ENCODE data around the gene KLK12. TPM values are rescaled to one million over a fixed set of nuclear protein-coding genes. Genes with fewer than 3 reads are reported as not detected.
A peak's percentile ranks its signal among the peaks of the same experiment; 100 is the strongest.

KLK12 gene
- total and polyA plus RNA-seq, 2 donors (not counting 1 experiment from before 2014, with no cell fraction given) = not detected

GRCh38 chr19:51020988-51021651 is 13.7 kb downstream of the KLK12 start:
- no peak overlapping the region for H2AFZ ChIP-seq (ENCODE audit: insufficient read depth, low read depth, low read length, poor library complexity, severe bottlenecking)
- Mint-ChIP-seq H3K27me3 (peaks cover 40% of the 10 kb centered on the region), H3K27ac (no peak overlapping the region), H3K4me3 (no peak overlapping the region), H3K4me1 (peaks cover 15% of the 10 kb centered on the region), H3K9me3 (ENCODE audit: insufficient read depth) (no peaks in the 10 kb centered on the region)
- peaks cover 0 to 25% (median 0%) of the 10 kb centered on the region in 3 donors for H3K9me3 ChIP-seq (ENCODE audit: control extremely low read depth in 1 of 3, control insufficient read depth in 2 of 3, insufficient read depth in 1 of 3, low read length in 2 of 3)
- ChIA-PET CTCF (interaction anchor here (0.9 to 1.0 kb wide), 2 partner anchors 14 to 148 kb away, joined by 3 to 4 read pairs; partner anchors contain the start of gene KLK12), POLR2A (no interaction called here)
- H4K20me1 ChIP-seq (ENCODE audit: control insufficient read depth, insufficient read depth, low read length, poor library complexity, severe bottlenecking) = no peaks in the 10 kb centered on the region
- no peak overlapping the region for H3K4me3 ChIP-seq (ENCODE audit: control extremely low read depth in 1 of 5, extremely low read depth in 1 of 5, insufficient read depth in 1 of 5, low read depth in 2 of 5, low read length in 4 of 5)
- no peak overlapping the region for H3K27ac ChIP-seq (ENCODE audit: low read length in 2 of 2)
- no peak overlapping the region for H3K9ac ChIP-seq (ENCODE audit: low read length)
- 64% methylated on average over 3 of the region's 7 CpGs for WGBS (ENCODE audit: insufficient coverage)
- no peak for ATAC-seq (ENCODE audit: low read depth)
- peaks cover 0 to 34% (median 19%) of the 10 kb centered on the region in 4 experiments for H3K27me3 ChIP-seq (replicated peaks in 1 of 4; ENCODE audit: control extremely low read depth in 1 of 4, control insufficient read depth in 3 of 4, insufficient read depth in 4 of 4, low read length in 3 of 4)
- no peaks in the 10 kb centered on the region for H3K36me3 ChIP-seq (replicated peaks in 1 of 2; ENCODE audit: control extremely low read depth in 1 of 2, control insufficient read depth in 1 of 2, extremely low read depth in 1 of 2, insufficient read depth in 2 of 2, low read length in 1 of 2)
- peaks cover 7 to 15% of the 10 kb centered on the region in 2 donors for H3K4me1 ChIP-seq (ENCODE audit: control insufficient read depth in 2 of 2, insufficient read depth in 2 of 2, low read length in 2 of 2)
- no peaks in the 10 kb centered on the region for H3K79me2 ChIP-seq (ENCODE audit: control insufficient read depth, insufficient read depth, low read length)
- TF ChIP-seq EZH2 (IDR thresholded peaks at IDR 0.05; ENCODE audit: borderline replicate concordance, insufficient read depth, low read depth, low read length, poor library complexity, severe bottlenecking) (no peak), CTCF (IDR thresholded peaks at IDR 0.05) (peak; percentile 39)
- no peak for DNase-seq
- no peak overlapping the region for H3K4me2 ChIP-seq (replicated peaks; ENCODE audit: low read depth, low read length, poor library complexity, severe bottlenecking)
- intact Hi-C loops (cut with micrococcal nuclease) = loop anchor here (5.0 kb wide), 1 partner anchor 641 kb away; no protein-coding TSS in a partner anchor

- CTCF ChIA-PET = no interaction called here
- Histone ChIP-seq H3K27me3 (replicated peaks in 1 of 4; ENCODE audit: control extremely low read depth in 1 of 4, control insufficient read depth in 3 of 4, insufficient read depth in 4 of 4, low read length in 3 of 4) (peaks cover 0 to 44% (median 26%) of the 10 kb centered on the region in 4 experiments), H3K4me3 (ENCODE audit: control extremely low read depth in 1 of 5, extremely low read depth in 1 of 5, insufficient read depth in 1 of 5, low read depth in 2 of 5, low read length in 4 of 5) (no peak within 1 kb of the TSS), H3K9ac (ENCODE audit: low read length) (no peak within 1 kb of the TSS), H3K79me2 (ENCODE audit: control insufficient read depth, insufficient read depth, low read length) (no peaks in the 10 kb centered on the region), H2AFZ (ENCODE audit: insufficient read depth, low read depth, low read length, poor library complexity, severe bottlenecking) (no peak within 1 kb of the TSS), H3K4me1 (ENCODE audit: control insufficient read depth in 2 of 2, insufficient read depth in 2 of 2, low read length in 2 of 2) (peaks cover 7 to 15% of the 10 kb centered on the region in 2 donors), H3K9me3 (ENCODE audit: control extremely low read depth in 1 of 3, control insufficient read depth in 2 of 3, insufficient read depth in 1 of 3, low read length in 2 of 3) (peaks cover 0 to 30% (median 0%) of the 10 kb centered on the region in 3 donors), H4K20me1 (ENCODE audit: control insufficient read depth, insufficient read depth, low read length, poor library complexity, severe bottlenecking) (no peaks in the 10 kb centered on the region), H3K36me3 (replicated peaks in 1 of 2; ENCODE audit: control extremely low read depth in 1 of 2, control insufficient read depth in 1 of 2, extremely low read depth in 1 of 2, insufficient read depth in 2 of 2, low read length in 1 of 2) (no peaks in the 10 kb centered on the region), H3K27ac (ENCODE audit: low read length in 2 of 2) (no peak within 1 kb of the TSS), H3K4me2 (replicated peaks; ENCODE audit: low read depth, low read length, poor library complexity, severe bottlenecking) (peak within 1 kb of the TSS; percentile 33)
- Mint-ChIP-seq H3K9me3 (ENCODE audit: insufficient read depth) (no peaks in the 10 kb centered on the region), H3K4me3 (peak within 1 kb of the TSS; percentile 29), H3K27ac (no peak within 1 kb of the TSS), H3K4me1 (peaks cover 17% of the 10 kb centered on the region), H3K27me3 (peaks cover 46% of the 10 kb centered on the region)
- intact Hi-C loops (cut with micrococcal nuclease) = no loop called here
- TF ChIP-seq CTCF (IDR thresholded peaks at IDR 0.05) (no peak), EZH2 (IDR thresholded peaks at IDR 0.05; ENCODE audit: borderline replicate concordance, insufficient read depth, low read depth, low read length, poor library complexity, severe bottlenecking) (no peak)
- ATAC-seq (ENCODE audit: low read depth) (no peak), DNase-seq (no peak)
- 20% methylated on average over 8 of the region's 14 CpGs for WGBS (ENCODE audit: insufficient coverage)
- POLR2A ChIA-PET = no interaction called here
Measured at GRCh38 chr19:51019544-51019925, 15.3 kb downstream of the KLK12 start, which contains the start of gene KLK10. KLK10 (minus strand) TSS chr19:51019709; CDS start chr19:51019130, 579 bp downstream.
